GM12878 (cell line): Measurements from ENCODE around the gene ZNF140.

Experiments
- CTCF ChIP-seq, 3 experiments: IDR thresholded peaks in 2 of 3; conservative IDR thresholded peaks in 1 of 3; 2 replicates each; pipeline ENCODE4 v1.5.1; 2011; ENCODE audit warnings: low read depth in 3 of 3, low read length in 3 of 3, mild to moderate bottlenecking in 3 of 3, control low read depth in 2 of 3, moderate library complexity in 2 of 3, inconsistent platforms in 1 of 3, mixed read lengths in 1 of 3; ENCODE audit not compliant: control insufficient read depth in 2 of 3, insufficient read depth in 1 of 3; ENCODE audit errors: extremely low read depth in 1 of 3
- ESRRA ChIP-seq: IDR thresholded peaks from 2 replicates; pipeline ENCODE4 v1.6.1; 2012; ENCODE audit warnings: mild to moderate bottlenecking, low read length, improper control_type of control experiment
- HDAC2 ChIP-seq: fragments of 200-600 bp; sonication (generic); IDR thresholded peaks from 2 replicates; pipeline ENCODE4 v1.6.1; 2017
- JUNB ChIP-seq: IDR thresholded peaks from 2 replicates; pipeline ENCODE4 v1.6.1; 2016; ENCODE audit warnings: antibody characterized with exemption, mild to moderate bottlenecking
- PAX5 ChIP-seq: IDR thresholded peaks from 2 replicates; pipeline ENCODE4 v1.6.1; 2011; ENCODE audit warnings: low read depth, low read length, borderline replicate concordance
- PBX3 ChIP-seq: IDR thresholded peaks from 2 replicates; pipeline ENCODE4 v1.6.1; 2011; ENCODE audit warnings: mild to moderate bottlenecking, low read depth, low read length, moderate library complexity; ENCODE audit not compliant: insufficient replicate concordance
- PRDM15 ChIP-seq: fragments of 450-650 bp; formaldehyde crosslinking; IDR thresholded peaks from 2 replicates; pipeline ENCODE4 v1.4.0; 2020; ENCODE audit warnings: mild to moderate bottlenecking, moderate library complexity
- SMC3 ChIP-seq: IDR thresholded peaks from 2 replicates; pipeline ENCODE4 v1.6.1; 2011; ENCODE audit warnings: low read length, improper control_type of control experiment, borderline replicate concordance
- TAF1 ChIP-seq: IDR thresholded peaks from 2 replicates; pipeline ENCODE4 v1.6.1; 2011; ENCODE audit warnings: mild to moderate bottlenecking, low read depth, low read length, borderline replicate concordance
- YY1 ChIP-seq: IDR thresholded peaks from 2 replicates; pipeline ENCODE4 v1.6.1; 2011; ENCODE audit warnings: low read depth, mild to moderate bottlenecking, low read length

GRCh38 chr12:133120385-133121191 lies 39.9 kb downstream of the ZNF140 start:
- no peak for TF ChIP-seq TAF1
- no peak for TF ChIP-seq YY1
- TF ChIP-seq HDAC2: no peak
- no peak for TF ChIP-seq CTCF (IDR thresholded peaks at IDR 0.05 in 2 of 3, conservative IDR thresholded peaks at IDR 0.05 in 1 of 3; ENCODE audit: control insufficient read depth in 2 of 3, extremely low read depth in 1 of 3, insufficient read depth in 1 of 3, low read depth in 3 of 3, low read length in 3 of 3)
- TF ChIP-seq PAX5: no peak
- TF ChIP-seq PRDM15 (CRISPR knock-in tag): no peak
- TF ChIP-seq ESRRA: no peak
- TF ChIP-seq SMC3: no peak
- no peak for TF ChIP-seq JUNB
- no peak for TF ChIP-seq PBX3
